Omental fat pad (tissue), 4 donors: Measurements from ENCODE around the gene FUT4. TPM values are rescaled to one million over a fixed set of nuclear protein-coding genes. Genes with fewer than 3 reads are reported as not detected.
"Not testable (repeated sequence)": the region's sequence is repeated elsewhere in the genome, so short reads cannot be mapped to it uniquely, and the experiment has no call there.

Experiments used
- ATAC-seq: fragments of 150-250 bp; one replicate; pipeline ENCODE4 v1.9.1; 2016; ENCODE audit warnings: mild to moderate bottlenecking, moderate library complexity; ENCODE audit not compliant: low FRiP score
- DNase-seq: peaks from one replicate; pipeline ENCODE4 v3.0.0-alpha.2; 2019; ENCODE audit warnings: low spot score
- total RNA-seq, 4 donors: library from RNA; depleted of rRNA; stranded (reverse); fragments of >200 nt; gene quantifications; one replicate each; pipeline ENCODE4 v1.1.0, GENCODE V29; 2016
- TF ChIP-seq, protein P1 (sequence below), 3 donors: fragments of 450-650 bp; IDR thresholded peaks; one replicate each; pipeline ENCODE4 v1.5.1; 2016 to 2017; ENCODE audit warnings: antibody characterized with exemption in 3 of 3, mild to moderate bottlenecking in 3 of 3, moderate library complexity in 2 of 3

The FUT4 gene, protein sequence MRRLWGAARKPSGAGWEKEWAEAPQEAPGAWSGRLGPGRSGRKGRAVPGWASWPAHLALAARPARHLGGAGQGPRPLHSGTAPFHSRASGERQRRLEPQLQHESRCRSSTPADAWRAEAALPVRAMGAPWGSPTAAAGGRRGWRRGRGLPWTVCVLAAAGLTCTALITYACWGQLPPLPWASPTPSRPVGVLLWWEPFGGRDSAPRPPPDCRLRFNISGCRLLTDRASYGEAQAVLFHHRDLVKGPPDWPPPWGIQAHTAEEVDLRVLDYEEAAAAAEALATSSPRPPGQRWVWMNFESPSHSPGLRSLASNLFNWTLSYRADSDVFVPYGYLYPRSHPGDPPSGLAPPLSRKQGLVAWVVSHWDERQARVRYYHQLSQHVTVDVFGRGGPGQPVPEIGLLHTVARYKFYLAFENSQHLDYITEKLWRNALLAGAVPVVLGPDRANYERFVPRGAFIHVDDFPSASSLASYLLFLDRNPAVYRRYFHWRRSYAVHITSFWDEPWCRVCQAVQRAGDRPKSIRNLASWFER
- total RNA-seq = 1 to 10 TPM; 4.2 to 7.4 (median 6.9) TPM

DNA sequence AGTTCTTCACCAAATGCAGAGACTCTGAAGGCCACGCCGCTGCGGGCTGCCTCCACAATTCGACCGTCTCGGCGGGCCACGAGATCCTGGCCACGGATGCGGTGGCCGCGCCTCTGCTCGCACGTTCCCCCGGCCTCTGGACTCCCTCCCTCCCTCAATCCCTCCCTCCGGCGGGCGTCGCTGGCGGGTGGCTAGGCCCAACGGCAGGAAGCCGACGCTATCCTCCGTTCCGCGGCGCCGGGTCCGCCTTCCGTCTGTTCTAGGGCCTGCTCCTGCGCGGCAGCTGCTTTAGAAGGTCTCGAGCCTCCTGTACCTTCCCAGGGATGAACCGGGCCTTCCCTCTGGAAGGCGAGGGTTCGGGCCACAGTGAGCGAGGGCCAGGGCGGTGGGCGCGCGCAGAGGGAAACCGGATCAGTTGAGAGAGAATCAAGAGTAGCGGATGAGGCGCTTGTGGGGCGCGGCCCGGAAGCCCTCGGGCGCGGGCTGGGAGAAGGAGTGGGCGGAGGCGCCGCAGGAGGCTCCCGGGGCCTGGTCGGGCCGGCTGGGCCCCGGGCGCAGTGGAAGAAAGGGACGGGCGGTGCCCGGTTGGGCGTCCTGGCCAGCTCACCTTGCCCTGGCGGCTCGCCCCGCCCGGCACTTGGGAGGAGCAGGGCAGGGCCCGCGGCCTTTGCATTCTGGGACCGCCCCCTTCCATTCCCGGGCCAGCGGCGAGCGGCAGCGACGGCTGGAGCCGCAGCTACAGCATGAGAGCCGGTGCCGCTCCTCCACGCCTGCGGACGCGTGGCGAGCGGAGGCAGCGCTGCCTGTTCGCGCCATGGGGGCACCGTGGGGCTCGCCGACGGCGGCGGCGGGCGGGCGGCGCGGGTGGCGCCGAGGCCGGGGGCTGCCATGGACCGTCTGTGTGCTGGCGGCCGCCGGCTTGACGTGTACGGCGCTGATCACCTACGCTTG is at the start of gene FUT4:
Gene FUT4 (plus strand): TSS at position 227 of the 951 bp plus-strand sequence. CDS start 213 bp downstream, at position 440.
- ATAC-seq (peak; percentile 96), DNase-seq (peak; percentile 44)
- TF ChIP-seq, protein P1, sequence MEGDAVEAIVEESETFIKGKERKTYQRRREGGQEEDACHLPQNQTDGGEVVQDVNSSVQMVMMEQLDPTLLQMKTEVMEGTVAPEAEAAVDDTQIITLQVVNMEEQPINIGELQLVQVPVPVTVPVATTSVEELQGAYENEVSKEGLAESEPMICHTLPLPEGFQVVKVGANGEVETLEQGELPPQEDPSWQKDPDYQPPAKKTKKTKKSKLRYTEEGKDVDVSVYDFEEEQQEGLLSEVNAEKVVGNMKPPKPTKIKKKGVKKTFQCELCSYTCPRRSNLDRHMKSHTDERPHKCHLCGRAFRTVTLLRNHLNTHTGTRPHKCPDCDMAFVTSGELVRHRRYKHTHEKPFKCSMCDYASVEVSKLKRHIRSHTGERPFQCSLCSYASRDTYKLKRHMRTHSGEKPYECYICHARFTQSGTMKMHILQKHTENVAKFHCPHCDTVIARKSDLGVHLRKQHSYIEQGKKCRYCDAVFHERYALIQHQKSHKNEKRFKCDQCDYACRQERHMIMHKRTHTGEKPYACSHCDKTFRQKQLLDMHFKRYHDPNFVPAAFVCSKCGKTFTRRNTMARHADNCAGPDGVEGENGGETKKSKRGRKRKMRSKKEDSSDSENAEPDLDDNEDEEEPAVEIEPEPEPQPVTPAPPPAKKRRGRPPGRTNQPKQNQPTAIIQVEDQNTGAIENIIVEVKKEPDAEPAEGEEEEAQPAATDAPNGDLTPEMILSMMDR (IDR thresholded peaks at IDR 0.05) = no peak

DNA sequence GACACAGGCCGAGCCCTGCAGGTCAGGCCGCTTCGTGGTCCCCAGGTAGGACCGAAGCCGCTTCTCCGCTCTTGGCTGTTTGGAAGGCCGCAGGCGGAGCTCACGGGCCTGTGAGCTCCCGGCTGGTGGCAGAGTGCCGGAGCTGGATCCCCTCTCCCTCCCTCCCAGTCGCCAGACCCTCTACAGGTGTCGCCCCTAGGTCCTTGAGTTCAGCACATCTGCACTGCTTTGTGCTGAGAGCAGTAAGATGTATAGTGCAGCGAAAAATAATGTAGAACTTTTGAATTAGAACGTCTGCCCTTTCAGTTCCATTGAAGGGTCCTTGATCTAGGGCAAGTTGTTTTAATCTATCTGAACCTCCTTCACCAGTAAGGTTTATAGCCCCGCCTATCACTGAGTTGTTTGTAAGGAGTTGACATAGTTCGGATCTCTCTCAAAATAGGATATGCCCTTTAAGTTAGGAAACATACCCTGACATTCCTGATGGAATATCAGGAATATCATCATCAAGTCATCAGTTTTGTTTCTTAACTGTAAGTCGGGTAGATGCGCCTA is 49.5 kb upstream of the FUT4 start:
- TF ChIP-seq, protein P1 (IDR thresholded peaks at IDR 0.05) = no peak
- ATAC-seq (peak; percentile 86), DNase-seq (no peak)

DNA sequence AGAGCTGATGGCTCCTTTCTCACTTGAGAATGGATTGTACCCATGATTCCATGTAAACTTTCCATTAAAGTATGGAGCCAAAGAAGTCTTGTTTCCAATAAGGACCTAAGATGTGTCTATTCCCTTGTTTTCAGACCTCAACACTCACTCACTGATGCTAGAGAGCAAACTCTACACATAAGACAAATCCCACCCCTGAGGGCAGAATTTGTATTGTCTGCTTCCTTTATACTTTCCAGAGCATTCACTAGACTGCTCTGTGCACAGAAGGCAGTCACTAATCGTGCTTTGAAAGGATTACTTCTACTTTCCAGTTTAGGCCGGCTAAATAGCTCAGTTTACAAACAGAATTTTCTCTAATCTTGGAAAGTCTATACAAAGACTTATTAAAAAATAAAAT is 43.5 kb upstream of the FUT4 start:
- TF ChIP-seq, protein P1 (IDR thresholded peaks at IDR 0.05) = no peak
- DNase-seq (no peak), ATAC-seq (no peak)

DNA sequence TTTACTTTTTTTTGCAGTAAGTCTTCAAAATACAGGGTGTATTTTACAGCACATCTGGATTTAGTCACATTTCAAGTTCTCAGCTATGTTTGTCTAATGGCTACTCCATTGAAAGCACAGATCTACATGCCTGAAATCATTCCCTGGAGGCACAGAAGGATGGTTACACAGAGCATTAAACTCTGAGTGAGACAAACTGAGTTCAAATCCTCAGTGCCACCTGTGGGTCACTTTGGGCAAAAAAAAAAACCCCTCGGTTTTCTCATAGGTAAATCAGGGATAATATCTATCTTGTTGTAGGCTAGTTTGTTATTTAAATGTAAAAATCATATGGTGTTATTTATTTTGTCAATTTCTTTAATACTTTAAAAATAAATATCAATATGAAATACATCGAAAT is 42.2 kb upstream of the FUT4 start:
- ATAC-seq (no peak), DNase-seq (no peak)
- TF ChIP-seq, protein P1 (IDR thresholded peaks at IDR 0.05) = no peak

DNA sequence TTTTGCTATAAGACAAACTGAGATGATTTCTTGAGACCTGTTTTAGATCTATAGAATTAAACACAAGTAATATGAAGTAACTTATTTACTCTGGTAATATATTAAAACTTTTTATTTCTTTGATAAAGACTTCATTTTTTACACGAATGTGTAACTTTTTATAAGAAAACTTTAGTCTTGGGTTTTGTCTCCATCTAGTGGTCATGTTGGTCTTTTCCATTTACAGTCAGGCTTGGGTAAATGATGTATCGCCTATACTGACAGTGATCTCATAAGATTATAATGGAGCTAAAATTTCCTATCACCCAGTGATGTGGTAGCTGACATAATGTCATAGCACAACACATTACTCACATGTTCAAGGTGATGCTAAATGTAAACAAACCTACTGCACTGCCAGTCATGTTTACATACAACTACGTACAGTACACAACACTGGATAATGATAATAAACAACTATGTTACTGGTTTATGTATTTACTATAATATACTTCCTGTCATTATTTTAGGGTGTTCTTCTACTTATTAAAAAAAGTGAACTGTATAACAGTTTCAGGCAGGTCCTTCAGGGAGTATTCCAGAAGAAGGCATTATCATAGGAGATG is 38.9 kb upstream of the FUT4 start:
- DNase-seq (no peak), ATAC-seq (no peak)
- TF ChIP-seq, protein P1 (IDR thresholded peaks at IDR 0.05) = no peak

DNA sequence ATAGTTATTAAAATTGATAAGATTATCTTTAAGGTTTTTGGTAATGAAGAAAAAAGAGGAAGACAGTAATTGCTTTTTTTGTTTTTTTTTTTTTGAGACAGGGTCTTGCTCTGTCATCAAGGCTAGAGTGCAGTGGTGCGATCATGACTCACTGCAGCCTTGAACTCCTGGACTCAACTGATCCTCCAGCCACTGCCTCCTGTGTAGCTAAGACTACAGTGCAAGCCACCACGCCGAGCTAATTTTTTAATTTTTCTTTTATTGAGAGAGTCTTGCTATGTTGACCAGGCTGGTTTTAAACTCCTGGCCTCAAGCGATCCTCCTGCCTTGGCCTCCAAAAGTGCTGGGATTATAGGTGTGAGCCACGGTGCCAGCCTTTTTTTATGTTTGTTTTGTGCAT is 37.2 kb upstream of the FUT4 start:
- ATAC-seq, DNase-seq: not testable (repeated sequence)
